Ovary (tissue), 3 donors: ENCODE data around the gene BRINP1.

ENCODE experiments used
- EP300 ChIP-seq: sonication (generic); formaldehyde crosslinking; IDR thresholded peaks from one replicate; pipeline ENCODE4 v1.6.1; 2017; ENCODE audit warnings: antibody characterized with exemption
- POLR2A ChIP-seq: fragments of 450-650 bp; IDR thresholded peaks from one replicate; pipeline ENCODE4 v1.6.1; 2017; ENCODE audit warnings: antibody characterized with exemption, mild to moderate bottlenecking, moderate library complexity
- TF ChIP-seq, protein P1 (sequence below), 3 donors: fragments of 450-650 bp in 2 of 3; fragments of 200-600 bp in 1 of 3; IDR thresholded peaks; one replicate each; pipeline versions ENCODE4 v1.5.1 to v1.8.0; 2016 to 2022; ENCODE audit warnings: antibody characterized with exemption in 3 of 3, mild to moderate bottlenecking in 1 of 3
- donor health status: DM: no; HTN: no; CAD: no.

DNA sequence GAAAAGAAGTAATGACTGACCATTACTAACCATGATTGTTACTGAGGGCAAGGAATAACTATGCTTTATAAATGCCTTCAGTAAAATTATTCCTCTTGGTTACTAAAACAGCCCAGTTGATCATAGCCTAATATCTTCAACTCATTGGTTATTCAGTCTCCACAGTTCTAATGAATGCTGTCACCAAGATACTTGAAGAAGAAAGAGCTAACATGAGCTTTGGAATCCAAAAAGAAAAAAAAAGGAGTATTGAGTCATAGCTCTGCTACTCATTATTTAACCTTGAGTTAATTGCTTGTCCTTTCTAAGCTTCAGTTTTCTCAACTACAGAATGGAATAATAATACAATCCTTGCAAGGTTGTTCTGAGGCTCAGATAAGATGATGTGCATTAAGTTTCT lies 187.7 kb downstream of the BRINP1 start:
- TF ChIP-seq, protein P1, sequence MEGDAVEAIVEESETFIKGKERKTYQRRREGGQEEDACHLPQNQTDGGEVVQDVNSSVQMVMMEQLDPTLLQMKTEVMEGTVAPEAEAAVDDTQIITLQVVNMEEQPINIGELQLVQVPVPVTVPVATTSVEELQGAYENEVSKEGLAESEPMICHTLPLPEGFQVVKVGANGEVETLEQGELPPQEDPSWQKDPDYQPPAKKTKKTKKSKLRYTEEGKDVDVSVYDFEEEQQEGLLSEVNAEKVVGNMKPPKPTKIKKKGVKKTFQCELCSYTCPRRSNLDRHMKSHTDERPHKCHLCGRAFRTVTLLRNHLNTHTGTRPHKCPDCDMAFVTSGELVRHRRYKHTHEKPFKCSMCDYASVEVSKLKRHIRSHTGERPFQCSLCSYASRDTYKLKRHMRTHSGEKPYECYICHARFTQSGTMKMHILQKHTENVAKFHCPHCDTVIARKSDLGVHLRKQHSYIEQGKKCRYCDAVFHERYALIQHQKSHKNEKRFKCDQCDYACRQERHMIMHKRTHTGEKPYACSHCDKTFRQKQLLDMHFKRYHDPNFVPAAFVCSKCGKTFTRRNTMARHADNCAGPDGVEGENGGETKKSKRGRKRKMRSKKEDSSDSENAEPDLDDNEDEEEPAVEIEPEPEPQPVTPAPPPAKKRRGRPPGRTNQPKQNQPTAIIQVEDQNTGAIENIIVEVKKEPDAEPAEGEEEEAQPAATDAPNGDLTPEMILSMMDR (IDR thresholded peaks at IDR 0.05), result no peak
- TF ChIP-seq POLR2A (no peak), EP300 (no peak)
